NCI-H1930 (cell line): ENCODE data around the gene PSMC1.

Experiments used
- DNase-seq, 2 experiments: peaks; one replicate each; lab custom pipeline; 2025; lab: John Stamatoyannopoulos, UW

The PSMC1 gene

DNA sequence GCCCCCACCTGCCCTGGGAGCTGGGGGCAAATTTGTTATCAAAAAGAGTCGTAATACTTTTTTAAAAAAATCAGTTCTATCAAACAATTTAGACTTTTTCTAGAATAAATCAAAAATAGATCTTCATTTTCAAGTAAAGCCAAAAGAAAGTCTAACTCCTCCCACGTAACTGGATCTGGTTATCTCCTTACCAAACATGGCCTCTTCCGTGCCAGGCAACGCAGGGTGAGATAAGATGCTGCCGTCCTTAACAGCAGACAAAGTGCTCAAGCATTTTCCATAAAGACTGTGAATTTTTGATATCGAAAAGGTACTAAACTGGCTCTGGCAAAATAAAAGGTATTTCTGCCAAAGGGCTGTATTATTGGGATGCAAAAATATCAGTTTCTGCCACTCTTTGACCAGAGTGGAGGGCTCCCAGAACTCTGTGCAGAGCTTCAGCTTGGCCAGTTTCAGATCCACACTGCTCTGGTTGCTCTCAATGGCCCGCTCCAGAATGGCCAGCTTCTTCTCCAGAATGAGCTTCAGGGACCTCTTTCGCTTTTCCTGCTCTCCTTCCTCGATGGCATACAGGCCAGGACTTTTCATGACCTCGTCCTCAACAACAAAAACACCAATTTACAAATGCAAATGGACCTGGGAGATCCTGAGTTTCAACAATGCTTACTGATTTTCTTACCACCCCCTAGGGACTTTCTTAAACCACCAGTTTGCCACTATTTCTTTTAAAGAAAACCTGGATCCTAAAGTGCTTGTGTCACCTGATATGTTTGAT lies 46.4 kb downstream of the PSMC1 start:
- no peak for DNase-seq

DNA sequence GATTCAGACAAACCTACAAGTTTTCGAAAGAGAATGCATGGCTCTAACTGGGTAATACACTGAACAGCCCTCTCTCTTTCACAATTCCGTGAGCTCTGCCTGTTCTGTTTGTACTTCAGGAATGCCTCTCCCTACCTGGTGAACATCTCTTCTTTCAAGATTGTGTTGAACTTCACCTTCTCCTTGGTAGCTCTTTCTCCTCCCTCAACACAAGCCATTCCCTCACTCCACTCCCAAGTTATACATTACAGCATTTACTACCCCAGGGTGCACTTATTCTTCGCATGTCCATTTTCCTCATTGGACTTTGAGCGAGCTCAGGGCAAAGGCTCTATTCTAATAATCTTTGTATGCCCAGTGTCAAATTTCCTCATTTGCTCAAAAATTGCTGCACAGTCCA lies 47.1 kb downstream of the PSMC1 start:
- no peak for DNase-seq

DNA sequence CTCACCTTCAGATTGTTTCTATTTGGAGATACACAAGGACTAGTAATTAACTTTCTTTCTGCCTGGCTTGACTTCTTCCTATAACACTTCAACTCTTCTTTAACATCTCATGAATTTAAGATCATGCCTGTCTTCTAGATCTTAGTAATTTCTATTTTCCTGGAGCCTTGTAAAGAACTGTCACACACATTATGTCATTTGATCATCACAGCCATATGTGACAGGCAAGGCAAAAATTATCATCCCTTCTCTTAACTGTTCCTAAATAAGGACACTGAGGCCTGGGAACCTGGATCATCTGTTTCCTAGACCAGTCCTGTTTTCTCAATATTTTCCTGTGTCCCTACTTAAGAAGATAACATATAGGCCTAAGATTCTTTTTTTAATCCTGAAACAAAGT lies 48.1 kb downstream of the PSMC1 start:
- no peak for DNase-seq

GRCh38 chr14:90305176-90305601 lies 48.8 kb downstream of the PSMC1 start:
- no peak for DNase-seq

DNA sequence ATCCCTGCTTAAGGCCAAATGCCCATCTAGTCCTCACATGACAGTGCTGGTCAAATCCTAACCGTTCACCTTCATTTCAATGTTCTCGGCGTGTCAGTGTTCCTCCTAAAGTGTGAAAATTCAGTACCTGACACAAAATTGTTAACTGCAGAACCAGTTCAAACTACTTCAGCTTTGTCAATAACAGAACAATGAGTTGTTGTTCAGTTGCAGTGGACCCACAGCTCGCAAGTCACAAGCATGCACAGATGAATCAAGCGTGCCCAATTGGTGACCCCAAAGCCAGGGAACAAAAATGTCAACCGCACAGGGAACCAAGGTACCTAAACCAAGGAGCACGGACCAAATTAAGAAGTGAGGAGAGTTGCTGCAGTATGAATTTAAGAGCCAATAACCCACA lies 52.2 kb downstream of the PSMC1 start:
- DNase-seq = no peak

GRCh38 chr14:90317286-90317685 lies 60.9 kb downstream of the PSMC1 start:
- no peak for DNase-seq

GRCh38 chr14:90318016-90318415 lies 61.7 kb downstream of the PSMC1 start:
- no peak for DNase-seq

DNA sequence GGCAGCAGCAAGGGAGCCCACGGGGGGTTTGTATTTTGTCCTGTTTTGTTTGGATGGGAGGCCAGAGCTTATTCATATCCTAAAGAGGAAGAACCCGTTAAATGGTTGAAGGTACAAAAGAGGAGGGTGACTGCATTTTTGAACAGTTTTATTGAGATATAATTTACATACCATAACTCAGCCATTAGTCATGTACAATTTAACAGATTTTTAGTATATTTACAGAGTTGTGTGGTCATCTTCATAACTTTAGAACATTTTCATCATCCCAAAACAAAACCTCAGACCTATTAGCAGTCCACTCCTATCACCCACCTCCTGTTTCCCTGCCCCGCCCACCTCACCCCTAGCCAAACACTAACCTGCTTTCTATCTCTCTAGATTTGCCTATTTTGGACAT lies 62.8 kb downstream of the PSMC1 start:
- no peak for DNase-seq

- no peak for DNase-seq
Observed at GRCh38 chr14:90319634-90320541, 63.5 kb downstream of the PSMC1 start.

DNA sequence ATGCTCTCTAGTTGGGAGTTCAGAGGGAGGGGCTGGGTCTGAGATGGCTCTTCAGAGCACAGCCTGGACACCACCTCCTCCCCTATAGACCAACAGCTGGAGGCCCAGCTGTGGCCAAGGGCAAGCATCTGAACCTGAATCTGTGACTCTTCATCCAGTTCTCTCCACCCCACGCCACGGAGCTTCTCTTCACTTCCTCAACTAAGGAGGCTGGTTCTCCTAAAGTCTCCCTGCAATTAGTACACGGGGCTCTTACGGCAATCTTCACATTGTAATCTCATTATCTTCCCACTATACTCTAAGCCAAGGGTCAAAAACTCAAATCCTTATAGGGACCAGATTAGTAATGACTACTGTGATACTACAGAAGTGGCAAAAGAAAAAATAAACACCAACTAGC lies 65.5 kb downstream of the PSMC1 start:
- DNase-seq = no peak
